Heart left ventricle (tissue), 13 donors: ENCODE results near the gene KRT37.

Experiments
- CTCF ChIP-seq, 12 donors: fragments of 200-600 bp; sonication (generic) in 4 of 12; IDR thresholded peaks; one replicate each; pipeline versions ENCODE4 v1.5.0 to v1.8.0; 2018 to 2022; ENCODE audit warnings: antibody characterized with exemption in 12 of 12, mild to moderate bottlenecking in 5 of 12
- POLR2A ChIP-seq, 2 donors: fragments of 450-650 bp; IDR thresholded peaks; one replicate each; pipeline ENCODE4 v1.6.1; 2017; ENCODE audit warnings: antibody characterized with exemption in 2 of 2, mild to moderate bottlenecking in 2 of 2, moderate library complexity in 2 of 2
- donor health status: ischemic (EF 13 %, LVEDD 7.1; RV severe dilation, severe dysfunction).
- donor health status: DM: no; HTN: yes; CAD: no.
- donor health status: DM: no; HTN: no; CAD: no.
- donor health status: ischemic (EF 25% LVEDD 6.9; RV normal size, moderate dysfunction).
- donor health status: ischemic (EF 25% LVEDD 5.7; RV mildly dilated, moderate dysfunction).
- donor health status: ischemic (EF 35%, LVEDD 5.7; RV mildly dilated, moderate dysfunction).
- donor health status: nonischemic (EF 11% LVEDD 7.7; RV severe dilation, severe dysfunction).
- donor health status: DM: yes; HTN: yes; CAD: no.
- donor health status: PGD.
- donor health status: ischemic (EF 29% LVEDD 5.4; RV normal size, mild dysfunction).
- donor health status: nonischemic (EF 23%, LVEDD 6.1; RV moderate dilation, normal function).

GRCh38 chr17:41407226-41407625 is 17.2 kb downstream of the KRT37 start:
- TF ChIP-seq CTCF (IDR thresholded peaks at IDR 0.05) (no peak), POLR2A (IDR thresholded peaks at IDR 0.05) (no peak)
